GM19438 (cell line): Measurements from ENCODE around the gene AACS.

Experiments used
- ATAC-seq: cut with Tn5 transposase; IDR thresholded peaks from one replicate; pipeline ENCODE4 v1.9.1; 2021; ENCODE audit warnings: low read depth; ENCODE audit not compliant: unreplicated experiment

AACS gene

GRCh38 chr12:125148316-125148715 is 83.1 kb downstream of the AACS start:
- ATAC-seq: no peak

- ATAC-seq: peak; percentile 96
Measured at GRCh38 chr12:125149160-125150108, 84.2 kb downstream of the AACS start.

- ATAC-seq: no peak
Measured at GRCh38 chr12:125151284-125151683, 86.0 kb downstream of the AACS start.

- ATAC-seq: no peak
Measured at GRCh38 chr12:125152463-125152862, 87.2 kb downstream of the AACS start.

GRCh38 chr12:125155366-125155765 is 90.1 kb downstream of the AACS start:
- ATAC-seq: no peak

- ATAC-seq: no peak
Measured at GRCh38 chr12:125157177-125157576, 91.9 kb downstream of the AACS start.

GRCh38 chr12:125159702-125160101 is 94.5 kb downstream of the AACS start:
- no peak for ATAC-seq

GRCh38 chr12:125160281-125160955 is 95.2 kb downstream of the AACS start:
- ATAC-seq: no peak

- no peak for ATAC-seq
Measured at GRCh38 chr12:125161712-125162022, 96.4 kb downstream of the AACS start.

- no peak for ATAC-seq
Measured at GRCh38 chr12:125162489-125163028, 97.3 kb downstream of the AACS start.

GRCh38 chr12:125163148-125163547 is 97.9 kb downstream of the AACS start:
- ATAC-seq: no peak

- ATAC-seq: no peak
Measured at GRCh38 chr12:125164541-125164940, 99.3 kb downstream of the AACS start.

- ATAC-seq: no peak
Measured at GRCh38 chr12:125166041-125166440, 100.8 kb downstream of the AACS start.

GRCh38 chr12:125167658-125168057 is 102.4 kb downstream of the AACS start:
- ATAC-seq: no peak

- ATAC-seq: no peak
Measured at GRCh38 chr12:125169451-125169850, 104.2 kb downstream of the AACS start.

GRCh38 chr12:125169870-125170269 is 104.6 kb downstream of the AACS start:
- no peak for ATAC-seq

GRCh38 chr12:125171267-125171666 is 106.0 kb downstream of the AACS start:
- no peak for ATAC-seq

GRCh38 chr12:125172231-125172850 is 107.1 kb downstream of the AACS start:
- no peak for ATAC-seq

- no peak for ATAC-seq
Measured at GRCh38 chr12:125175576-125175975, 110.3 kb downstream of the AACS start.

- ATAC-seq: no peak
Measured at GRCh38 chr12:125178222-125178621, 113.0 kb downstream of the AACS start.

GRCh38 chr12:125180144-125180543 is 114.9 kb downstream of the AACS start:
- ATAC-seq: no peak
